Fibroblast of pulmonary artery (primary cell): Measurements from ENCODE around the gene TAAR9.

Source experiments
- DNase-seq: peaks from one replicate; pipeline ENCODE4 v3.0.0-alpha.2; 2010; ENCODE audit warnings: low read depth
- H3K4me3 ChIP-seq: replicated peaks from 2 replicates; pipeline ENCODE4 v1.5.1; 2011; ENCODE audit warnings: low read depth, mild to moderate bottlenecking, control low read depth, low read length, moderate library complexity
- TF ChIP-seq, protein P1 (sequence below): IDR thresholded peaks from 2 replicates; pipeline ENCODE4 v1.5.1; 2011; ENCODE audit warnings: mild to moderate bottlenecking, control low read depth, low read length, inconsistent platforms; ENCODE audit errors: missing control alignments

The TAAR9 gene

DNA sequence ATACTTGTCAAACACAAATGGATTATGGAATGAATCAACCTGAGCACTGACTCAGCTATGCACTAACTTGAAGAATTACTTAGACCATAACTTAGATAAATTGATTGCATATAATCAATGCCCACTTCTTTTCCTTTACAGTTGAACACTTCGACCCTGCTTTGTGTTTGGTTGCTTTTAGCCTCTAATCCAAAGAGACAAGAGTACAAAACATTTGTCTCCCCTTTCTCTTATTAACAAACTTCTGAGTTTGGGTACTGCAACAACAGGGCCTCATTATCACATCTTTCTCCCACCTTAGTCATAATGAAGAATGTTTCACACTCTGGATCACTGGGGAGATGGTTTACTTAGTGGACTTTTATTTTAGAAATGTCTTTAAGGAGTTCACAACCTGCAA, 29.5 kb downstream of the TAAR9 start:
- no peak for DNase-seq
- H3K4me3 ChIP-seq = no peak overlapping the region
- TF ChIP-seq, protein P1, sequence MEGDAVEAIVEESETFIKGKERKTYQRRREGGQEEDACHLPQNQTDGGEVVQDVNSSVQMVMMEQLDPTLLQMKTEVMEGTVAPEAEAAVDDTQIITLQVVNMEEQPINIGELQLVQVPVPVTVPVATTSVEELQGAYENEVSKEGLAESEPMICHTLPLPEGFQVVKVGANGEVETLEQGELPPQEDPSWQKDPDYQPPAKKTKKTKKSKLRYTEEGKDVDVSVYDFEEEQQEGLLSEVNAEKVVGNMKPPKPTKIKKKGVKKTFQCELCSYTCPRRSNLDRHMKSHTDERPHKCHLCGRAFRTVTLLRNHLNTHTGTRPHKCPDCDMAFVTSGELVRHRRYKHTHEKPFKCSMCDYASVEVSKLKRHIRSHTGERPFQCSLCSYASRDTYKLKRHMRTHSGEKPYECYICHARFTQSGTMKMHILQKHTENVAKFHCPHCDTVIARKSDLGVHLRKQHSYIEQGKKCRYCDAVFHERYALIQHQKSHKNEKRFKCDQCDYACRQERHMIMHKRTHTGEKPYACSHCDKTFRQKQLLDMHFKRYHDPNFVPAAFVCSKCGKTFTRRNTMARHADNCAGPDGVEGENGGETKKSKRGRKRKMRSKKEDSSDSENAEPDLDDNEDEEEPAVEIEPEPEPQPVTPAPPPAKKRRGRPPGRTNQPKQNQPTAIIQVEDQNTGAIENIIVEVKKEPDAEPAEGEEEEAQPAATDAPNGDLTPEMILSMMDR = no peak

DNA sequence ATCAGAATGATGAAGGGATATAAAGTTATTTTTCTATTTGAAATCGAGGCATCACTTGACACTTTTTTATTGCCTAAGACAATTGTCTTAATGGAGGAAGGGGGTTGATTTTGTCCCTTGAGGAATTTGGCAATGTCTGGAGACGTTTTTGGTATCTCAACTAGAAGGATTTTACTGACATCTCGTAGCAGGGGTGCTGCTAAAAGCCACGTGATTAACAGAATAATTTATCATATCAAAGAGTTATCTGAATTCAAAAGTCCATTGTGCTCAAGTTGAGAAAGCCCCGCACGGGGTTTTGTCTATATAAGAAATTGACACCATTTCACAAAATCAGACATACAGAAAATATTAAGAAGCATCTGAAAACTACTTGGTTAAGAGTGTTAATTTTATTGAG, 30.5 kb downstream of the TAAR9 start:
- TF ChIP-seq, protein P1 = no peak
- no peak overlapping the region for H3K4me3 ChIP-seq
- DNase-seq = no peak

DNA sequence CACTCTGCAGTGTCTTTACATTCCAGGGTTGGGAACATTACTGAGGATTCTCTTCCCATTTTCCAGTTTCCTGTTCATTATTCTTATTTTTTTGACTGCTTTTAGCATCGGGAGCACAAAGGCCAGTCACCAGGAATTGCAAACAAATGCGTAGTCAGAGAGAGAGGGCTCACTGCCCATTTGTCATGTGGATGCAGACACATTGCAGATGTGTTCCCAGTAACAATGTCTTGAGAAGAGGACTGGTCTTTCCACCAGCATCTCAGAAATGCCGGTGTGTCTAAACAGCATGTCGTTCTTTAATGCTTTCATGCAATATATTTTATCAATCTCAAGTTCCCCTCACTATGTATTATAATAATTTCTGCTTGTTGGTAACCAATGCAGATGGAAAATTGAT, 31.1 kb downstream of the TAAR9 start:
- TF ChIP-seq, protein P1 = no peak
- H3K4me3 ChIP-seq = no peak overlapping the region
- DNase-seq = no peak

GRCh38 chr6:132570221-132570777, 32.2 kb downstream of the TAAR9 start, which contains the start of gene TAAR6:
Gene TAAR6 (plus strand): TSS chr6:132570322. CDS start chr6:132570322, 0 bp downstream.
- TF ChIP-seq, protein P1 = no peak
- H3K4me3 ChIP-seq = no peak within 1 kb of the TSS
- DNase-seq = no peak

- TF ChIP-seq, protein P1 = no peak
These were observed 33.7 kb downstream of the TAAR9 start for GRCh38 chr6:132571774-132572173.

DNA sequence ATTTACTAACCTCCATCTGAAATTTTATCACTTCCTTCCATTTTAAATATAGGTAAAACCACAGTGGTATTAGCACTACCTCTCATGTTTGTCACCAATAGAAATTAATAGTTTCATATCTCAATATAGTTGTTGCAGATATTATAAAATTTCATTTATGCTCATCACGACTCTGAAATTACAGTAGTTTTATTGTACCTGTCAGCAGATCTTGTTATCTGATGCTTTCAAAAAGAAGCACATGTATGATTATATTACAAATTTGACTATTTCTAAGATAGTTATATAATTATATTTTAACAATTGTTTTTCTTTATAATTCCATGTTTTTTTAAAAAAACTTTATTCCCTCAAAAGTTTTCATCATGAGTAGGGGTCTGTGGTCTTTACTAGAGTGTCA, 46.6 kb downstream of the TAAR9 start:
- no peak for DNase-seq
- no peak overlapping the region for H3K4me3 ChIP-seq
- TF ChIP-seq, protein P1 = no peak

More at GRCh38 chr6:132571774-132572173, 33.7 kb downstream of the TAAR9 start:
- no peak for DNase-seq
- H3K4me3 ChIP-seq = no peak overlapping the region

DNA sequence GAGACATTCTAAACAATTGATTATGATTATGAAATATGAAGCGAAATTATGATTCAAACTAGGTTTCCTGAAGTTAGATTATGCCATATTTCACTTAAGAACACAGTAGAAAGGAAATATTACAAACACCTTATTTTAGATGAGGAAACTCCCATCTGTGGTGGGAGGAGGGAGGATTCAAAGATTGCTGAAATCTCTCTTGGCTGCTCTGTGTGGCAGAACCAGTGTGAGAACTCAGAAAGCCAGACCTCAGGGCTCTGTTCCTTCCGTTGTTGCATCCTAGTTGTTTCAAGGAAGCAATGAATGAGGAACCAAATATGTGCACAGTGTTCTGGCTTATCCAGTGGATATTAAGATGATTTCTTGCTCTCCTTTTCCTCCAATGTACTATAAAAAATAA, 49.3 kb downstream of the TAAR9 start:
- TF ChIP-seq, protein P1 = no peak
- DNase-seq = no peak
- no peak overlapping the region for H3K4me3 ChIP-seq
